OCI-LY1 (cell line): ENCODE results near the gene MYH4.

Experiments used
- EZH2 ChIP-seq: fragments of 200-600 bp; sonication (generic), shearing (Covaris generic); IDR thresholded peaks from 2 replicates; pipeline ENCODE4 v1.8.0; 2017; ENCODE audit warnings: borderline replicate concordance, mixed run types, mild to moderate bottlenecking, antibody characterized with exemption, low read length, moderate library complexity, mixed read lengths
- TF ChIP-seq, protein P1 (sequence below): fragments of 200-600 bp; sonication (generic), shearing (Covaris generic); IDR thresholded peaks from 2 replicates; pipeline ENCODE4 v1.5.1; 2017; ENCODE audit warnings: mild to moderate bottlenecking, antibody characterized with exemption, low read length, moderate library complexity, mixed read lengths

DNA sequence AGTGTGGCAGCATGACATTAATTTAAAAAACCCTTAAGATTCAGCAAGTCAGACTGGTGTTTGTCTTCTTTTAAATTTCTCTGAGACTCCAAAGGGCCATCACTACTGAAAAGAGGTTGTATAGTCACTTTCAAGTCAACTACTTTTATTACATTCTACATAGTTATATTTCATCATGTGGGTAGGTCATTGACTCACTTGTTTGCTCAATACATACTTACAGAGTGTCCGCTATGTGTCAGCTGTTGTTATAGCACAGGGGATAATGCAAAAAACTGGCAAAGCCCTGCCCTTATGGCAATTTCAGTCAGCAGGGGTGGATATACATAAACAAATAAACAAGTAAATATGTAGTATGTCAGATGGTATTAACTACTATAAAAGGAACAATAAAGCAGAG lies 2.5 kb upstream of the MYH4 start:
- TF ChIP-seq, protein P1, sequence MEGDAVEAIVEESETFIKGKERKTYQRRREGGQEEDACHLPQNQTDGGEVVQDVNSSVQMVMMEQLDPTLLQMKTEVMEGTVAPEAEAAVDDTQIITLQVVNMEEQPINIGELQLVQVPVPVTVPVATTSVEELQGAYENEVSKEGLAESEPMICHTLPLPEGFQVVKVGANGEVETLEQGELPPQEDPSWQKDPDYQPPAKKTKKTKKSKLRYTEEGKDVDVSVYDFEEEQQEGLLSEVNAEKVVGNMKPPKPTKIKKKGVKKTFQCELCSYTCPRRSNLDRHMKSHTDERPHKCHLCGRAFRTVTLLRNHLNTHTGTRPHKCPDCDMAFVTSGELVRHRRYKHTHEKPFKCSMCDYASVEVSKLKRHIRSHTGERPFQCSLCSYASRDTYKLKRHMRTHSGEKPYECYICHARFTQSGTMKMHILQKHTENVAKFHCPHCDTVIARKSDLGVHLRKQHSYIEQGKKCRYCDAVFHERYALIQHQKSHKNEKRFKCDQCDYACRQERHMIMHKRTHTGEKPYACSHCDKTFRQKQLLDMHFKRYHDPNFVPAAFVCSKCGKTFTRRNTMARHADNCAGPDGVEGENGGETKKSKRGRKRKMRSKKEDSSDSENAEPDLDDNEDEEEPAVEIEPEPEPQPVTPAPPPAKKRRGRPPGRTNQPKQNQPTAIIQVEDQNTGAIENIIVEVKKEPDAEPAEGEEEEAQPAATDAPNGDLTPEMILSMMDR: no peak
- no peak for TF ChIP-seq EZH2
